ENCODE data around the gene TMA16.

GRCh38 chr4:163558539-163559044 is 64.1 kb downstream of the TMA16 start:
- TF ChIP-seq CTCF (IDR thresholded peaks at IDR 0.05) (no peak), POLR2A (IDR thresholded peaks at IDR 0.05) (no peak)
